Naive thymus-derived CD4-positive, alpha-beta T cell (primary cell): Measurements from ENCODE around the gene RGS6. TPM values are rescaled to one million over a fixed set of nuclear protein-coding genes. Genes with fewer than 3 reads are reported as not detected.

ENCODE experiments used
- ATAC-seq: fragments of 150-1000 bp; cut with Tn5 transposase; 2 replicates; pipeline ENCODE4 v1.10.0; 2021; ENCODE audit warnings: mild to moderate bottlenecking, moderate library complexity
- CTCF ChIA-PET: fragments of 350-600 bp; sonication (Branson Sonifier 250); formaldehyde crosslinking; loops from one replicate; lab custom pipeline; 2021; ENCODE audit warnings: antibody characterized with exemption; lab: Charles Lee
- POLR2A ChIA-PET: fragments of 350-600 bp; sonication (Branson Sonifier 250); formaldehyde crosslinking; loops from one replicate; lab custom pipeline; 2021; ENCODE audit warnings: antibody characterized with exemption, inconsistent platforms; lab: Charles Lee
- DNase-seq, 9 donors: peaks; one replicate each; pipeline versions ENCODE4 v3.0.0 to v3.0.0-alpha.2; 2020 to 2022; ENCODE audit warnings: mixed read lengths in 1 of 9
- H3K27ac ChIP-seq: one replicate; pipeline ENCODE4 v1.7.0; 2013; ENCODE audit warnings: mild to moderate bottlenecking, low read depth, low read length, moderate library complexity
- H3K27me3 ChIP-seq, 2 donors: one replicate each; pipeline ENCODE4 v1.7.0; 2013; ENCODE audit warnings: low read length in 2 of 2, mild to moderate bottlenecking in 2 of 2, moderate library complexity in 2 of 2; ENCODE audit not compliant: control insufficient read depth in 2 of 2, insufficient read depth in 2 of 2
- H3K36me3 ChIP-seq, 3 experiments: 1 replicate in 2 of 3; 2 replicates in 1 of 3; pipeline ENCODE4 v1.7.0; 2013; ENCODE audit warnings: low read length in 3 of 3, mild to moderate bottlenecking in 3 of 3, moderate library complexity in 1 of 3; ENCODE audit not compliant: insufficient read depth in 3 of 3, control insufficient read depth in 2 of 3
- H3K4me1 ChIP-seq, 2 donors: one replicate each; pipeline ENCODE4 v1.7.0; 2013; ENCODE audit warnings: low read length in 2 of 2, mild to moderate bottlenecking in 2 of 2, moderate library complexity in 1 of 2; ENCODE audit not compliant: control insufficient read depth in 2 of 2, insufficient read depth in 2 of 2
- H3K4me3 ChIP-seq: 2 replicates; pipeline ENCODE4 v1.7.0; 2013; ENCODE audit warnings: mild to moderate bottlenecking, low read length
- H3K9me3 ChIP-seq, 3 experiments: 1 replicate in 2 of 3; 2 replicates in 1 of 3; pipeline ENCODE4 v1.7.0; 2013; ENCODE audit warnings: low read length in 3 of 3; ENCODE audit not compliant: control insufficient read depth in 2 of 3
- H3K27ac Mint-ChIP-seq, 9 donors: one replicate each; pipeline ENCODE4 v1.8.0; 2020 to 2022; ENCODE audit warnings: mixed read lengths in 9 of 9, mild to moderate bottlenecking in 8 of 9, moderate library complexity in 5 of 9, inconsistent platforms in 2 of 9
- H3K27me3 Mint-ChIP-seq, 5 donors: one replicate each; pipeline ENCODE4 v1.8.0; 2021 to 2022; ENCODE audit warnings: mixed read lengths in 5 of 5, mild to moderate bottlenecking in 1 of 5
- H3K36me3 Mint-ChIP-seq, 5 donors: one replicate each; pipeline ENCODE4 v1.8.0; 2020 to 2022; ENCODE audit warnings: mixed read lengths in 5 of 5, mild to moderate bottlenecking in 3 of 5, inconsistent platforms in 1 of 5
- H3K4me1 Mint-ChIP-seq, 7 donors: one replicate each; pipeline ENCODE4 v1.8.0; 2020 to 2022; ENCODE audit warnings: mixed read lengths in 7 of 7, mild to moderate bottlenecking in 3 of 7, inconsistent platforms in 1 of 7
- H3K4me3 Mint-ChIP-seq, 10 donors: one replicate each; pipeline ENCODE4 v1.8.0; 2020 to 2022; ENCODE audit warnings: mild to moderate bottlenecking in 10 of 10, mixed read lengths in 10 of 10, moderate library complexity in 6 of 10, inconsistent platforms in 2 of 10
- H3K9me3 Mint-ChIP-seq, 11 donors: one replicate each; pipeline ENCODE4 v1.8.0; 2020 to 2022; ENCODE audit warnings: mixed read lengths in 11 of 11, mild to moderate bottlenecking in 4 of 11, inconsistent platforms in 1 of 11, moderate library complexity in 1 of 11
- intact Hi-C, 2 donors: fragments of 100-400 bp; cut with micrococcal nuclease; formaldehyde crosslinking; loops; one replicate each; pipeline ENCODE4 v1.15.1; 2023
- polyA plus RNA-seq, 2 donors: library from polyadenylated mRNA; unstranded; fragments of 300-500 nt; fragmentation: Illumina TruSeq; gene quantifications; one replicate each; pipeline ENCODE4 v1.2.3, GENCODE V29; 2021
- total RNA-seq, 6 experiments: library from RNA in 5 of 6; stranded (reverse) in 5 of 6; gene quantifications; 1 replicate in 5 of 6; 2 replicates in 1 of 6; pipeline ENCODE4 v1.2.3 and lab custom pipeline; 2021 to 2026

Gene RGS6
- total and polyA plus RNA-seq, 7 experiments from 2014 or later: 0.29 to 0.97 TPM; not detected in 5

GRCh38 chr14:71891970-71892369, 40.3 kb upstream of the RGS6 start:
- no peak overlapping the region for H3K27ac Mint-ChIP-seq
- no peak for ATAC-seq

GRCh38 chr14:71905031-71905430, 27.2 kb upstream of the RGS6 start:
- Mint-ChIP-seq H3K27ac (no peak overlapping the region), H3K4me3 (no peak overlapping the region), H3K9me3 (peaks cover 0 to 13% (median 4%) of the 10 kb centered on the region in 11 donors), H3K4me1 (no peaks in the 10 kb centered on the region), H3K27me3 (peaks cover 25 to 54% (median 32%) of the 10 kb centered on the region in 5 donors), H3K36me3 (peaks cover 0 to under 1% (median 0%) of the 10 kb centered on the region in 5 donors)
- Histone ChIP-seq H3K27me3 (no peaks in the 10 kb centered on the region), H3K27ac (no peak overlapping the region), H3K4me1 (no peaks in the 10 kb centered on the region), H3K4me3 (no peak overlapping the region), H3K9me3 (no peaks in the 10 kb centered on the region), H3K36me3 (no peaks in the 10 kb centered on the region)
- ATAC-seq: no peak
- no peak for DNase-seq
- intact Hi-C loops: no loop called here
- ChIA-PET POLR2A (no interaction called here), CTCF (no interaction called here)

More at GRCh38 chr14:71891970-71892369, 40.3 kb upstream of the RGS6 start:
- ChIA-PET CTCF (no interaction called here), POLR2A (no interaction called here)
- no peak overlapping the region for H3K4me3 Mint-ChIP-seq
- H3K27ac ChIP-seq: no peak overlapping the region
- intact Hi-C loops: no loop called here
- peaks cover 9 to 31% (median 19%) of the 10 kb centered on the region in 5 donors for H3K27me3 Mint-ChIP-seq
- peaks cover 4 to 25% (median 17%) of the 10 kb centered on the region in 11 donors for H3K9me3 Mint-ChIP-seq
- no peaks in the 10 kb centered on the region for H3K36me3 Mint-ChIP-seq
- H3K9me3 ChIP-seq: peaks cover 0 to 4% (median 0%) of the 10 kb centered on the region in 3 experiments
- H3K27me3 ChIP-seq: no peaks in the 10 kb centered on the region
- no peaks in the 10 kb centered on the region for H3K36me3 ChIP-seq
- no peak overlapping the region for H3K4me3 ChIP-seq
- H3K4me1 ChIP-seq: no peaks in the 10 kb centered on the region
- DNase-seq: no peak
- H3K4me1 Mint-ChIP-seq: no peaks in the 10 kb centered on the region

- no peaks in the 10 kb centered on the region for H3K9me3 ChIP-seq
- H3K4me1 ChIP-seq: no peaks in the 10 kb centered on the region
- Mint-ChIP-seq H3K4me1 (no peaks in the 10 kb centered on the region), H3K36me3 (no peaks in the 10 kb centered on the region), H3K27ac (no peak overlapping the region), H3K27me3 (peaks cover 32 to 55% (median 39%) of the 10 kb centered on the region in 5 donors), H3K4me3 (no peak overlapping the region), H3K9me3 (peaks cover 0 to 5% (median 1%) of the 10 kb centered on the region in 11 donors)
- no peaks in the 10 kb centered on the region for H3K27me3 ChIP-seq
- no peak overlapping the region for H3K4me3 ChIP-seq
- POLR2A ChIA-PET: no interaction called here
- H3K27ac ChIP-seq: no peak overlapping the region
- CTCF ChIA-PET: no interaction called here
- intact Hi-C loops: no loop called here
- DNase-seq (no peak), ATAC-seq (no peak)
- no peaks in the 10 kb centered on the region for H3K36me3 ChIP-seq
Observed at GRCh38 chr14:71905860-71906259, 26.4 kb upstream of the RGS6 start.

GRCh38 chr14:71907793-71908515, 24.3 kb upstream of the RGS6 start:
- no peaks in the 10 kb centered on the region for H3K9me3 ChIP-seq
- Mint-ChIP-seq H3K9me3 (peaks cover 0 to 2% (median 0%) of the 10 kb centered on the region in 11 donors), H3K4me3 (no peak overlapping the region), H3K27me3 (peaks cover 33 to 59% (median 48%) of the 10 kb centered on the region in 5 donors), H3K36me3 (no peaks in the 10 kb centered on the region), H3K27ac (no peak overlapping the region), H3K4me1 (no peaks in the 10 kb centered on the region)
- no peak for DNase-seq
- no peak for ATAC-seq
- H3K27me3 ChIP-seq: no peaks in the 10 kb centered on the region
- intact Hi-C loops: no loop called here
- no peak overlapping the region for H3K4me3 ChIP-seq
- H3K27ac ChIP-seq: no peak overlapping the region
- H3K4me1 ChIP-seq: no peaks in the 10 kb centered on the region
- POLR2A ChIA-PET: no interaction called here
- CTCF ChIA-PET: no interaction called here
- H3K36me3 ChIP-seq: no peaks in the 10 kb centered on the region

- H3K27ac ChIP-seq: no peak overlapping the region
- intact Hi-C loops: no loop called here
Observed at GRCh38 chr14:71911669-71912068, 20.6 kb upstream of the RGS6 start.

DNA sequence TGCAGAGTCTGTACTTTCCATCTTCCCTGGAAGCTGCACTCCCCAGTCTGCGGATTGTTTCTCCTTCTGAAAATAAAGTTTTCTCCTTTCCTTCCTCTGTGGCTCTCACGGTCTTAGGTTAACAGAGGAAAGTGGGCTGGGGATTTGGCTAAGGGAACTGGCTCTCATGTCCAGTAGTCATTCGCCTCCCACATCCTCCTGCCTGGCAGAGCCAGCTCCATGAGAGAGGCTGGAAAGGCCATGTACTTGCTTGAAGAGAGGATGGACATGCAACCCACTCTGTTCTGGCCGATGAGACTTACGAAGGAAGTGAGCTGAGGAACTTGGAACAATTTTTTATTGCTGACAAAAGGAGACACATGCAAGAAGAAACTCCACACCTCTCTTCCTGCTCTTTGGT, 18.9 kb upstream of the RGS6 start:
- H3K27me3 ChIP-seq: no peaks in the 10 kb centered on the region
- H3K36me3 ChIP-seq: no peaks in the 10 kb centered on the region
- Mint-ChIP-seq H3K4me1 (no peaks in the 10 kb centered on the region), H3K4me3 (no peak overlapping the region), H3K27me3 (peaks cover 14 to 60% (median 39%) of the 10 kb centered on the region in 5 donors), H3K9me3 (no peaks in the 10 kb centered on the region), H3K27ac (no peak overlapping the region), H3K36me3 (no peaks in the 10 kb centered on the region)
- intact Hi-C loops: no loop called here
- H3K9me3 ChIP-seq: no peaks in the 10 kb centered on the region
- no peaks in the 10 kb centered on the region for H3K4me1 ChIP-seq
- CTCF ChIA-PET: no interaction called here
- no peak overlapping the region for H3K27ac ChIP-seq
- H3K4me3 ChIP-seq: no peak overlapping the region
- POLR2A ChIA-PET: no interaction called here
- no peak for ATAC-seq
- no peak for DNase-seq

More at GRCh38 chr14:71911669-71912068, 20.6 kb upstream of the RGS6 start:
- CTCF ChIA-PET: no interaction called here
- no peaks in the 10 kb centered on the region for H3K4me1 ChIP-seq
- H3K9me3 ChIP-seq: no peaks in the 10 kb centered on the region
- no peak for DNase-seq
- no peak overlapping the region for H3K27ac Mint-ChIP-seq
- H3K36me3 ChIP-seq: no peaks in the 10 kb centered on the region
- no peaks in the 10 kb centered on the region for H3K36me3 Mint-ChIP-seq
- no peaks in the 10 kb centered on the region for H3K27me3 ChIP-seq
- POLR2A ChIA-PET: no interaction called here
- no peak overlapping the region for H3K4me3 Mint-ChIP-seq
- peaks cover 23 to 63% (median 44%) of the 10 kb centered on the region in 5 donors for H3K27me3 Mint-ChIP-seq
- H3K4me3 ChIP-seq: no peak overlapping the region
- no peaks in the 10 kb centered on the region for H3K4me1 Mint-ChIP-seq
- H3K9me3 Mint-ChIP-seq: peaks cover 0 to 2% (median 0%) of the 10 kb centered on the region in 11 donors
- ATAC-seq: no peak

DNA sequence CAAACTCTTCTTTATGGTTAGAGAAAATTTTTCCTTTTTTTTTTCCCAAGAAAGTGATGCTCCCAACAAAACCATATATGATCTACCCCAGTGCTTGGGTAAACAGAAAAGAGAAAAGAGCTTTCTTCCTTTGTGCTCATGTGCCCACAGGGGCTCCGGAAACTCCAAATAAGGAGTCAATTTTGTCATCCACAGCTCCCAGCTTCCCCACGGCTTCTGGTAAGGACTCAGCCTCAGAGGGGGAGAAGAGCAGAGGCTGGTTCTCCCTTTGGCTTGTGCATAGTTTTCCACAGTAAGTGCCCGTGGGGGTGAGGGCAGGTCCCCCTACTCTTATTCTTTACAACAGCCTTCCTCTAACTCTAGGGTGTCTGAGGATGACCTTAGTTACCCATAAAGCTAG, 13.3 kb upstream of the RGS6 start:
- Mint-ChIP-seq H3K27ac (no peak overlapping the region), H3K4me3 (no peak overlapping the region), H3K27me3 (peaks cover 6 to 53% (median 34%) of the 10 kb centered on the region in 5 donors), H3K36me3 (no peaks in the 10 kb centered on the region), H3K4me1 (no peaks in the 10 kb centered on the region), H3K9me3 (peaks cover 0 to 7% (median 1%) of the 10 kb centered on the region in 11 donors)
- intact Hi-C loops: no loop called here
- H3K36me3 ChIP-seq: no peaks in the 10 kb centered on the region
- H3K27ac ChIP-seq: no peak overlapping the region
- H3K27me3 ChIP-seq: peaks cover 0 to 4% of the 10 kb centered on the region in 2 donors
- ChIA-PET CTCF (no interaction called here), POLR2A (no interaction called here)
- no peak overlapping the region for H3K4me3 ChIP-seq
- H3K4me1 ChIP-seq: no peaks in the 10 kb centered on the region
- H3K9me3 ChIP-seq: no peaks in the 10 kb centered on the region
- ATAC-seq (no peak), DNase-seq (no peak)
